A673 (cell line): Measurements from ENCODE around the gene SYNE1. TPM values are rescaled to one million over a fixed set of nuclear protein-coding genes. Genes with fewer than 3 reads are reported as not detected.

Experiments used
- BruUV-seq: library from RNA; stranded (reverse); fragments of 400-500 nt; replicated peaks from 2 replicates; lab custom pipeline; 2021; lab: Mats Ljungman, UMichigan
- CTCF ChIA-PET: fragments of 300-600 bp; sonication (Branson Sonifier 250); formaldehyde crosslinking; loops from one replicate; lab custom pipeline; 2022; ENCODE audit warnings: antibody characterized with exemption; lab: Charles Lee
- POLR2A ChIA-PET: fragments of 300-600 bp; sonication (Branson Sonifier 250); formaldehyde crosslinking; loops from one replicate; lab custom pipeline; 2022; ENCODE audit warnings: antibody characterized with exemption; ENCODE audit not compliant: low non-redundant PET; lab: Charles Lee
- DNase-seq: peaks from one replicate; pipeline ENCODE4 v3.0.0-alpha.2; 2015; ENCODE audit warnings: low spot score
- H3K27ac ChIP-seq: fragments of 200-600 bp; sonication (generic); 2 replicates; pipeline ENCODE4 v1.5.1; 2016; ENCODE audit warnings: mixed run types, low read depth, mild to moderate bottlenecking, mixed read lengths, antibody characterized with exemption, low read length; ENCODE audit not compliant: poor library complexity, severe bottlenecking
- H3K27me3 ChIP-seq: fragments of 200-600 bp; sonication (generic); replicated peaks from 2 replicates; pipeline ENCODE4 v1.6.1; 2017; ENCODE audit warnings: mixed run types, low read depth, mild to moderate bottlenecking, mixed read lengths, antibody characterized with exemption, low read length; ENCODE audit not compliant: insufficient read depth, poor library complexity
- H3K36me3 ChIP-seq: fragments of 200-600 bp; sonication (generic); 2 replicates; pipeline ENCODE4 v1.6.1; 2016; ENCODE audit warnings: mixed run types, mild to moderate bottlenecking, mixed read lengths, antibody characterized with exemption, low read length; ENCODE audit not compliant: insufficient read depth, poor library complexity, severe bottlenecking
- H3K4me1 ChIP-seq: fragments of 200-600 bp; sonication (generic); 2 replicates; pipeline ENCODE4 v1.6.1; 2017; ENCODE audit warnings: mixed run types, mild to moderate bottlenecking, mixed read lengths, antibody characterized with exemption, low read length; ENCODE audit not compliant: insufficient read depth, poor library complexity, severe bottlenecking
- H3K4me3 ChIP-seq: fragments of 200-600 bp; sonication (generic); 2 replicates; pipeline ENCODE4 v1.5.1; 2016; ENCODE audit warnings: low read depth, mixed run types, mild to moderate bottlenecking, mixed read lengths, low read length; ENCODE audit not compliant: poor library complexity, severe bottlenecking
- H3K9me3 ChIP-seq: fragments of 200-600 bp; sonication (generic); 2 replicates; pipeline ENCODE4 v1.6.1; 2016; ENCODE audit warnings: mixed run types, low read depth, mild to moderate bottlenecking, mixed read lengths, antibody characterized with exemption, low read length; ENCODE audit not compliant: poor library complexity, severe bottlenecking
- CTCF ChIP-seq: fragments of 300-800, 200-600 bp; sonication (generic); conservative IDR thresholded peaks from 2 replicates; pipeline ENCODE4 v1.5.1; 2017; ENCODE audit warnings: low read depth, mild to moderate bottlenecking, antibody characterized with exemption, low read length, moderate library complexity, mixed read lengths
- EZH2 ChIP-seq: fragments of 200-600 bp; sonication (generic); IDR thresholded peaks from 2 replicates; pipeline ENCODE4 v1.6.1; 2017; ENCODE audit warnings: borderline replicate concordance, low read depth, mild to moderate bottlenecking, mixed read lengths, antibody characterized with exemption, low read length; ENCODE audit not compliant: poor library complexity, severe bottlenecking
- intact Hi-C: fragments of 100-400 bp; cut with micrococcal nuclease; formaldehyde crosslinking; loops from one replicate; pipeline ENCODE4 v1.10.0; 2022; ENCODE audit not compliant: unreplicated experiment
- total RNA-seq: library from RNA; stranded (reverse); gene quantifications from 2 replicates; pipeline ENCODE4 v1.2.3, GENCODE V29; 2021

The SYNE1 gene
- total RNA-seq, 1 experiment from 2014 or later = 12.1 TPM

GRCh38 chr6:152155792-152156191, 481.4 kb downstream of the SYNE1 start:
- no peak overlapping the region for H3K27ac ChIP-seq
- ChIA-PET POLR2A (interaction anchor here (0.8 kb wide), 1 partner anchor 1976 kb away, joined by 3 read pairs; no protein-coding TSS in a partner anchor), CTCF (no interaction called here)
- no peak for DNase-seq
- no peaks in the 10 kb centered on the region for H3K27me3 ChIP-seq
- intact Hi-C loops = no loop called here
- no peaks in the 10 kb centered on the region for H3K9me3 ChIP-seq
- no peaks in the 10 kb centered on the region for H3K4me1 ChIP-seq
- TF ChIP-seq EZH2 (no peak), CTCF (no peak)
- H3K4me3 ChIP-seq = no peak overlapping the region
- no TSS peak for BruUV-seq
- H3K36me3 ChIP-seq = no peaks in the 10 kb centered on the region

- POLR2A ChIA-PET = interaction anchor here (0.8 kb wide), 1 partner anchor 1975 kb away, joined by 3 read pairs; no protein-coding TSS in a partner anchor
- Histone ChIP-seq H3K27ac (no peak overlapping the region), H3K9me3 (no peaks in the 10 kb centered on the region), H3K4me3 (no peak overlapping the region), H3K27me3 (no peaks in the 10 kb centered on the region), H3K36me3 (no peaks in the 10 kb centered on the region), H3K4me1 (no peaks in the 10 kb centered on the region)
- CTCF ChIA-PET = no interaction called here
- no peak for DNase-seq
- intact Hi-C loops = no loop called here
- no TSS peak for BruUV-seq
- TF ChIP-seq CTCF (no peak), EZH2 (no peak)
These were observed 482.4 kb downstream of the SYNE1 start for GRCh38 chr6:152154559-152155356.

GRCh38 chr6:152151920-152152319, 485.2 kb downstream of the SYNE1 start:
- H3K36me3 ChIP-seq = no peaks in the 10 kb centered on the region
- no peak overlapping the region for H3K27ac ChIP-seq
- no peak for TF ChIP-seq CTCF
- TF ChIP-seq EZH2 = no peak
- ChIA-PET POLR2A (no interaction called here), CTCF (no interaction called here)
- intact Hi-C loops = no loop called here
- DNase-seq = no peak
- H3K27me3 ChIP-seq = no peaks in the 10 kb centered on the region
- no peaks in the 10 kb centered on the region for H3K4me1 ChIP-seq
- H3K9me3 ChIP-seq = no peaks in the 10 kb centered on the region
- BruUV-seq = no TSS peak
- no peak overlapping the region for H3K4me3 ChIP-seq
